A673 (cell line): ENCODE data around the gene LRRC8C. TPM values are rescaled to one million over a fixed set of nuclear protein-coding genes. Genes with fewer than 3 reads are reported as not detected.

Experiments
- BruUV-seq: library from RNA; stranded (reverse); fragments of 400-500 nt; replicated peaks from 2 replicates; lab custom pipeline; 2021; lab: Mats Ljungman, UMichigan
- CTCF ChIA-PET: fragments of 300-600 bp; sonication (Branson Sonifier 250); formaldehyde crosslinking; loops from one replicate; lab custom pipeline; 2022; ENCODE audit warnings: antibody characterized with exemption; lab: Charles Lee
- POLR2A ChIA-PET: fragments of 300-600 bp; sonication (Branson Sonifier 250); formaldehyde crosslinking; loops from one replicate; lab custom pipeline; 2022; ENCODE audit warnings: antibody characterized with exemption; ENCODE audit not compliant: low non-redundant PET; lab: Charles Lee
- DNase-seq: peaks from one replicate; pipeline ENCODE4 v3.0.0-alpha.2; 2015; ENCODE audit warnings: low spot score
- H3K27ac ChIP-seq: fragments of 200-600 bp; sonication (generic); 2 replicates; pipeline ENCODE4 v1.5.1; 2016; ENCODE audit warnings: mixed run types, low read depth, mild to moderate bottlenecking, mixed read lengths, antibody characterized with exemption, low read length; ENCODE audit not compliant: poor library complexity, severe bottlenecking
- H3K27me3 ChIP-seq: fragments of 200-600 bp; sonication (generic); replicated peaks from 2 replicates; pipeline ENCODE4 v1.6.1; 2017; ENCODE audit warnings: mixed run types, low read depth, mild to moderate bottlenecking, mixed read lengths, antibody characterized with exemption, low read length; ENCODE audit not compliant: insufficient read depth, poor library complexity
- H3K36me3 ChIP-seq: fragments of 200-600 bp; sonication (generic); 2 replicates; pipeline ENCODE4 v1.6.1; 2016; ENCODE audit warnings: mixed run types, mild to moderate bottlenecking, mixed read lengths, antibody characterized with exemption, low read length; ENCODE audit not compliant: insufficient read depth, poor library complexity, severe bottlenecking
- H3K4me1 ChIP-seq: fragments of 200-600 bp; sonication (generic); 2 replicates; pipeline ENCODE4 v1.6.1; 2017; ENCODE audit warnings: mixed run types, mild to moderate bottlenecking, mixed read lengths, antibody characterized with exemption, low read length; ENCODE audit not compliant: insufficient read depth, poor library complexity, severe bottlenecking
- H3K4me3 ChIP-seq: fragments of 200-600 bp; sonication (generic); 2 replicates; pipeline ENCODE4 v1.5.1; 2016; ENCODE audit warnings: low read depth, mixed run types, mild to moderate bottlenecking, mixed read lengths, low read length; ENCODE audit not compliant: poor library complexity, severe bottlenecking
- H3K9me3 ChIP-seq: fragments of 200-600 bp; sonication (generic); 2 replicates; pipeline ENCODE4 v1.6.1; 2016; ENCODE audit warnings: mixed run types, low read depth, mild to moderate bottlenecking, mixed read lengths, antibody characterized with exemption, low read length; ENCODE audit not compliant: poor library complexity, severe bottlenecking
- CTCF ChIP-seq: fragments of 300-800, 200-600 bp; sonication (generic); conservative IDR thresholded peaks from 2 replicates; pipeline ENCODE4 v1.5.1; 2017; ENCODE audit warnings: low read depth, mild to moderate bottlenecking, antibody characterized with exemption, low read length, moderate library complexity, mixed read lengths
- EZH2 ChIP-seq: fragments of 200-600 bp; sonication (generic); IDR thresholded peaks from 2 replicates; pipeline ENCODE4 v1.6.1; 2017; ENCODE audit warnings: borderline replicate concordance, low read depth, mild to moderate bottlenecking, mixed read lengths, antibody characterized with exemption, low read length; ENCODE audit not compliant: poor library complexity, severe bottlenecking
- intact Hi-C: fragments of 100-400 bp; cut with micrococcal nuclease; formaldehyde crosslinking; loops from one replicate; pipeline ENCODE4 v1.10.0; 2022; ENCODE audit not compliant: unreplicated experiment
- total RNA-seq: library from RNA; stranded (reverse); gene quantifications from 2 replicates; pipeline ENCODE4 v1.2.3, GENCODE V29; 2021

The LRRC8C gene
- total RNA-seq, 1 experiment from 2014 or later, result 6.9 TPM

GRCh38 chr1:89604414-89604735 is 28.5 kb upstream of the LRRC8C start:
- H3K27ac ChIP-seq, result no peak overlapping the region
- no peak overlapping the region for H3K4me3 ChIP-seq
- ChIA-PET CTCF (no interaction called here), POLR2A (no interaction called here)
- H3K4me1 ChIP-seq, result no peaks in the 10 kb centered on the region
- no peaks in the 10 kb centered on the region for H3K9me3 ChIP-seq
- no peak for DNase-seq
- TF ChIP-seq EZH2 (no peak), CTCF (no peak)
- intact Hi-C loops, result no loop called here
- no peaks in the 10 kb centered on the region for H3K27me3 ChIP-seq
- H3K36me3 ChIP-seq, result no peaks in the 10 kb centered on the region
- BruUV-seq, result no TSS peak

GRCh38 chr1:89605692-89606091 is 27.2 kb upstream of the LRRC8C start:
- Histone ChIP-seq H3K9me3 (no peaks in the 10 kb centered on the region), H3K27ac (no peak overlapping the region), H3K36me3 (no peaks in the 10 kb centered on the region), H3K4me3 (no peak overlapping the region), H3K27me3 (no peaks in the 10 kb centered on the region), H3K4me1 (no peaks in the 10 kb centered on the region)
- intact Hi-C loops, result no loop called here
- ChIA-PET CTCF (no interaction called here), POLR2A (no interaction called here)
- TF ChIP-seq EZH2 (no peak), CTCF (no peak)
- BruUV-seq, result no TSS peak
- no peak for DNase-seq

GRCh38 chr1:89606227-89606980 is 26.5 kb upstream of the LRRC8C start:
- H3K4me1 ChIP-seq, result no peaks in the 10 kb centered on the region
- DNase-seq, result no peak
- H3K9me3 ChIP-seq, result no peaks in the 10 kb centered on the region
- H3K36me3 ChIP-seq, result no peaks in the 10 kb centered on the region
- H3K27me3 ChIP-seq, result no peaks in the 10 kb centered on the region
- no peak overlapping the region for H3K4me3 ChIP-seq
- H3K27ac ChIP-seq, result no peak overlapping the region
- BruUV-seq, result no TSS peak
- ChIA-PET CTCF (no interaction called here), POLR2A (no interaction called here)
- intact Hi-C loops, result no loop called here
- no peak for TF ChIP-seq EZH2

- H3K4me1 ChIP-seq, result no peaks in the 10 kb centered on the region
- TF ChIP-seq EZH2 (no peak), CTCF (no peak)
- no peaks in the 10 kb centered on the region for H3K9me3 ChIP-seq
- CTCF ChIA-PET, result no interaction called here
- BruUV-seq, result no TSS peak
- H3K27ac ChIP-seq, result no peak overlapping the region
- no peaks in the 10 kb centered on the region for H3K27me3 ChIP-seq
- H3K36me3 ChIP-seq, result no peaks in the 10 kb centered on the region
- H3K4me3 ChIP-seq, result no peak overlapping the region
- intact Hi-C loops, result no loop called here
- POLR2A ChIA-PET, result no interaction called here
- DNase-seq, result no peak
Observed at GRCh38 chr1:89607156-89607555, 25.8 kb upstream of the LRRC8C start.
